ENCODE data around the gene PLIN5. TPM values are rescaled to one million over a fixed set of nuclear protein-coding genes. Genes with fewer than 3 reads are reported as not detected.
A peak's percentile ranks its signal among the peaks of the same experiment; 100 is the strongest.

PLIN5 gene
- polyA plus RNA-seq, 1 donor from 2014 or later = 1.3 TPM

DNA sequence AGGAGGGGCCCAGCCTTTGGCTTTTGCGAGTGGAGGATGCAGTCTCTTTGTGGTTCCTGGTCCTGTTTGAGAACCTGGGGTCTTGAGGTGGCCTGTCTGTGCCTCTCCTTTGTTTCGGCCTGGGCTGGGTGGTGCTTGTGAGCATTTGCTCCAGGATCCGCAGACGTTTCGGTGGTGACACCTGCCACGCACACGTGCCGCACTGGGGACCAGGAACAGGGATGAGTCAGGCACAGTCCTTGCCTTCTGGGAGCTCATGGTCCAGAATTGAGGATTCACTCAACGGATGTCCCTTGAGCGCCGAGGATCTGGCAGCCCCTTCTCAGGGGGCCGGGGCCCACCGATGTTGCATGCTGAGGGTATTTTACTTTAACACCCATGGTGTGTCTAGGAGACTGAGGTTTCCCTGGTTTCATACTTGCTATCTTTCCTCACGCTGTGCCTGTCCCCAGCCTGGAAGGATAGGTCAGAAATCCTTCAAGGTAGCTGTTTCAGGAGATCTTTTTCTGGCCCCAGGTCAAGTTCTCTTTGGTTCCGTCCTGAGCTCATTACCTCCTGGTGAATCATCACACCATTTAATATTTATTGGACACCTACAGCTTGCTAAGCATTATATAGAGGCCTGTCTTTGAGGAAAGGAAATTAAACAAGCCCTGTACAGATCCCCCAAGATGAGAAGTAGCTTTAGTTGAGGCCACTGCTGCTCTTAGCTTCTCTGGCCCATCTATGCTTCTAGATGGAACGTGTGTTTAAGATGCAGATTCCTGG, 57.8 kb downstream of the PLIN5 start:
- Histone ChIP-seq H3K4me3 (ENCODE audit: low read length) (no peak overlapping the region), H3K79me2 (replicated peaks; ENCODE audit: insufficient read depth, low read length) (peaks cover 22% of the 10 kb centered on the region), H2AFZ (ENCODE audit: low read depth, low read length) (no peak overlapping the region), H3K4me2 (ENCODE audit: low read length) (no peak overlapping the region), H3K36me3 (ENCODE audit: insufficient read depth, low read length) (no peaks in the 10 kb centered on the region), H3K27ac (ENCODE audit: low read length) (no peak overlapping the region), H3F3A (ENCODE audit: insufficient read depth, low read length, poor library complexity, severe bottlenecking) (no peaks in the 10 kb centered on the region), H3K27me3 (ENCODE audit: insufficient read depth, low read depth, low read length) (no peaks in the 10 kb centered on the region), H3K9ac (ENCODE audit: low read length) (no peak overlapping the region), H3K9me3 (ENCODE audit: low read length) (no peaks in the 10 kb centered on the region), H4K20me1 (ENCODE audit: insufficient read depth) (no peaks in the 10 kb centered on the region), H3K9me2 (ENCODE audit: insufficient read depth, low read length) (no peaks in the 10 kb centered on the region)
- TF ChIP-seq, protein P1, sequence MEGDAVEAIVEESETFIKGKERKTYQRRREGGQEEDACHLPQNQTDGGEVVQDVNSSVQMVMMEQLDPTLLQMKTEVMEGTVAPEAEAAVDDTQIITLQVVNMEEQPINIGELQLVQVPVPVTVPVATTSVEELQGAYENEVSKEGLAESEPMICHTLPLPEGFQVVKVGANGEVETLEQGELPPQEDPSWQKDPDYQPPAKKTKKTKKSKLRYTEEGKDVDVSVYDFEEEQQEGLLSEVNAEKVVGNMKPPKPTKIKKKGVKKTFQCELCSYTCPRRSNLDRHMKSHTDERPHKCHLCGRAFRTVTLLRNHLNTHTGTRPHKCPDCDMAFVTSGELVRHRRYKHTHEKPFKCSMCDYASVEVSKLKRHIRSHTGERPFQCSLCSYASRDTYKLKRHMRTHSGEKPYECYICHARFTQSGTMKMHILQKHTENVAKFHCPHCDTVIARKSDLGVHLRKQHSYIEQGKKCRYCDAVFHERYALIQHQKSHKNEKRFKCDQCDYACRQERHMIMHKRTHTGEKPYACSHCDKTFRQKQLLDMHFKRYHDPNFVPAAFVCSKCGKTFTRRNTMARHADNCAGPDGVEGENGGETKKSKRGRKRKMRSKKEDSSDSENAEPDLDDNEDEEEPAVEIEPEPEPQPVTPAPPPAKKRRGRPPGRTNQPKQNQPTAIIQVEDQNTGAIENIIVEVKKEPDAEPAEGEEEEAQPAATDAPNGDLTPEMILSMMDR (IDR thresholded peaks at IDR 0.05; ENCODE audit: poor library complexity, severe bottlenecking) = no peak
- TF ChIP-seq EP300 (conservative IDR thresholded peaks at IDR 0.05; ENCODE audit: poor library complexity, severe bottlenecking) = no peak
- TF ChIP-seq MXI1 (conservative IDR thresholded peaks at IDR 0.05; ENCODE audit: poor library complexity, severe bottlenecking) = no peak
- TF ChIP-seq, protein P2, sequence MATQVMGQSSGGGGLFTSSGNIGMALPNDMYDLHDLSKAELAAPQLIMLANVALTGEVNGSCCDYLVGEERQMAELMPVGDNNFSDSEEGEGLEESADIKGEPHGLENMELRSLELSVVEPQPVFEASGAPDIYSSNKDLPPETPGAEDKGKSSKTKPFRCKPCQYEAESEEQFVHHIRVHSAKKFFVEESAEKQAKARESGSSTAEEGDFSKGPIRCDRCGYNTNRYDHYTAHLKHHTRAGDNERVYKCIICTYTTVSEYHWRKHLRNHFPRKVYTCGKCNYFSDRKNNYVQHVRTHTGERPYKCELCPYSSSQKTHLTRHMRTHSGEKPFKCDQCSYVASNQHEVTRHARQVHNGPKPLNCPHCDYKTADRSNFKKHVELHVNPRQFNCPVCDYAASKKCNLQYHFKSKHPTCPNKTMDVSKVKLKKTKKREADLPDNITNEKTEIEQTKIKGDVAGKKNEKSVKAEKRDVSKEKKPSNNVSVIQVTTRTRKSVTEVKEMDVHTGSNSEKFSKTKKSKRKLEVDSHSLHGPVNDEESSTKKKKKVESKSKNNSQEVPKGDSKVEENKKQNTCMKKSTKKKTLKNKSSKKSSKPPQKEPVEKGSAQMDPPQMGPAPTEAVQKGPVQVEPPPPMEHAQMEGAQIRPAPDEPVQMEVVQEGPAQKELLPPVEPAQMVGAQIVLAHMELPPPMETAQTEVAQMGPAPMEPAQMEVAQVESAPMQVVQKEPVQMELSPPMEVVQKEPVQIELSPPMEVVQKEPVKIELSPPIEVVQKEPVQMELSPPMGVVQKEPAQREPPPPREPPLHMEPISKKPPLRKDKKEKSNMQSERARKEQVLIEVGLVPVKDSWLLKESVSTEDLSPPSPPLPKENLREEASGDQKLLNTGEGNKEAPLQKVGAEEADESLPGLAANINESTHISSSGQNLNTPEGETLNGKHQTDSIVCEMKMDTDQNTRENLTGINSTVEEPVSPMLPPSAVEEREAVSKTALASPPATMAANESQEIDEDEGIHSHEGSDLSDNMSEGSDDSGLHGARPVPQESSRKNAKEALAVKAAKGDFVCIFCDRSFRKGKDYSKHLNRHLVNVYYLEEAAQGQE (IDR thresholded peaks at IDR 0.05; ENCODE audit: borderline replicate concordance) = no peak
- no peak for TF ChIP-seq SMC3 (conservative IDR thresholded peaks at IDR 0.05; ENCODE audit: poor library complexity)
- TF ChIP-seq EZH2 (IDR thresholded peaks at IDR 0.05; ENCODE audit: borderline replicate concordance, insufficient read depth, low read length, poor library complexity, severe bottlenecking) = no peak
- TF ChIP-seq TAF1 (IDR thresholded peaks at IDR 0.05; ENCODE audit: low read depth) = no peak
- TF ChIP-seq POLR2AphosphoS5 (IDR thresholded peaks at IDR 0.05) = no peak
- no peak for TF ChIP-seq RAD21 (conservative IDR thresholded peaks at IDR 0.05)

DNA sequence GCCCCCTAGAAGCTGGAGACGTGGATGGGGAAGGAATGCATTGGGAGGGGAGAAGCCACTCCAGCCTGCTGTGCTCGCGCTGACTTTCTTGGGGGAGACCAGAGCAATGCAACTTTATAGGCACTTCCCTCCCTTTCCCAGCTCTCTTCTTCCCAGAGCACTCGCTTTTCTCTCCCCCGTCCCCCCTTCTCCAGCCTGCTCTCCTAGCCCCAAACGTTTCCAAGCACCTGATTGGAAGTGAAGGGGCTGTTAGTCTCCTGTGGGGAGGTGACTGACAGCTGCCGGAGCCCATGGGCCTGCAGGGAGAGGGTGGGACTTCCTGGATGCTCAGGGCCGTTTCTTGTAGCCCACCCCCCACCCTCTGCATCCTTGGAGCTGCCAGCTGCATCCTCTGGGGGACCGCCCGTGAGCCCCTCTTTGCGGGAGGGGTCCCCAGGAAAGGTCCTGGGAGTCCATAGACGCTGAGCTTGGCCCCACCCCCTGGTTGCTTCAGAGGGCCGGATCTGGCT, 60.5 kb downstream of the PLIN5 start:
- Histone ChIP-seq H4K20me1 (ENCODE audit: insufficient read depth) (no peaks in the 10 kb centered on the region), H3F3A (ENCODE audit: insufficient read depth, low read length, poor library complexity, severe bottlenecking) (peaks cover 3% of the 10 kb centered on the region), H3K9me3 (ENCODE audit: low read length) (no peaks in the 10 kb centered on the region), H3K27ac (ENCODE audit: low read length) (peak overlapping the region; percentile 65), H3K4me3 (ENCODE audit: low read length) (peak overlapping the region; percentile 88), H3K9me2 (ENCODE audit: insufficient read depth, low read length) (no peaks in the 10 kb centered on the region), H3K9ac (ENCODE audit: low read length) (peak overlapping the region; percentile 83), H3K4me2 (ENCODE audit: low read length) (peak overlapping the region; percentile 99), H2AFZ (ENCODE audit: low read depth, low read length) (peak overlapping the region; percentile 56), H3K27me3 (ENCODE audit: insufficient read depth, low read depth, low read length) (no peaks in the 10 kb centered on the region), H3K36me3 (ENCODE audit: insufficient read depth, low read length) (no peaks in the 10 kb centered on the region), H3K79me2 (replicated peaks; ENCODE audit: insufficient read depth, low read length) (peaks cover 22% of the 10 kb centered on the region)
- no peak for TF ChIP-seq EP300 (conservative IDR thresholded peaks at IDR 0.05; ENCODE audit: poor library complexity, severe bottlenecking)
- TF ChIP-seq EZH2 (IDR thresholded peaks at IDR 0.05; ENCODE audit: borderline replicate concordance, insufficient read depth, low read length, poor library complexity, severe bottlenecking) = no peak
- TF ChIP-seq POLR2AphosphoS5 (IDR thresholded peaks at IDR 0.05) = peak; percentile 28
- no peak for TF ChIP-seq TAF1 (IDR thresholded peaks at IDR 0.05; ENCODE audit: low read depth)
- TF ChIP-seq SMC3 (conservative IDR thresholded peaks at IDR 0.05; ENCODE audit: poor library complexity) = peak; percentile 42
- TF ChIP-seq MXI1 (conservative IDR thresholded peaks at IDR 0.05; ENCODE audit: poor library complexity, severe bottlenecking) = peak; percentile 43
- TF ChIP-seq, protein P2 (IDR thresholded peaks at IDR 0.05; ENCODE audit: borderline replicate concordance) = no peak
- no peak for TF ChIP-seq RAD21 (conservative IDR thresholded peaks at IDR 0.05)
- TF ChIP-seq, protein P1 (IDR thresholded peaks at IDR 0.05; ENCODE audit: poor library complexity, severe bottlenecking) = peak; percentile 27

All from neural cell (in vitro differentiated cells).